GM23248 (cell line): ENCODE data around the gene KCNJ4. TPM values are rescaled to one million over a fixed set of nuclear protein-coding genes. Genes with fewer than 3 reads are reported as not detected.
"Not testable (repeated sequence)": the region's sequence is repeated elsewhere in the genome, so short reads cannot be mapped to it uniquely, and the experiment has no call there.

ENCODE experiments used
- DNase-seq: peaks from one replicate; pipeline ENCODE4 v3.0.0-alpha.2; 2015
- H2AFZ ChIP-seq: fragments of 200-600 bp; sonication (generic); 2 replicates; pipeline ENCODE4 v1.6.1; 2016; ENCODE audit warnings: antibody characterized with exemption
- H3F3A ChIP-seq: fragments of 200-600 bp; sonication (generic); 2 replicates; pipeline ENCODE4 v1.6.1; 2016; ENCODE audit warnings: mild to moderate bottlenecking, antibody characterized with exemption, mixed run types; ENCODE audit not compliant: insufficient read depth
- H3K27ac ChIP-seq: fragments of 200-600 bp; sonication (generic); 2 replicates; pipeline ENCODE4 v1.5.1; 2016; ENCODE audit warnings: mild to moderate bottlenecking
- H3K27me3 ChIP-seq: fragments of 200-600 bp; sonication (generic); replicated peaks from 2 replicates; pipeline ENCODE4 v1.6.1; 2016; ENCODE audit warnings: mild to moderate bottlenecking; ENCODE audit not compliant: insufficient read depth
- H3K36me3 ChIP-seq: fragments of 200-600 bp; sonication (generic); 2 replicates; pipeline ENCODE4 v1.6.1; 2016; ENCODE audit warnings: low read depth, mild to moderate bottlenecking
- H3K4me1 ChIP-seq: fragments of 200-600 bp; sonication (generic); 2 replicates; pipeline ENCODE4 v1.6.1; 2016; ENCODE audit warnings: mild to moderate bottlenecking; ENCODE audit not compliant: insufficient read depth
- H3K4me2 ChIP-seq: fragments of 200-600 bp; sonication (generic); one replicate; pipeline ENCODE4 v1.6.1; 2016; ENCODE audit warnings: mild to moderate bottlenecking; ENCODE audit not compliant: unreplicated experiment
- H3K4me3 ChIP-seq: fragments of 200-600 bp; sonication (generic); 2 replicates; pipeline ENCODE4 v1.5.1; 2016; ENCODE audit warnings: mild to moderate bottlenecking
- H3K79me2 ChIP-seq: fragments of 200-600 bp; sonication (generic); 2 replicates; pipeline ENCODE4 v1.6.1; 2016; ENCODE audit warnings: mild to moderate bottlenecking; ENCODE audit not compliant: insufficient read depth
- H3K9ac ChIP-seq: fragments of 200-600 bp; sonication (generic); 2 replicates; pipeline ENCODE4 v1.6.1; 2016; ENCODE audit warnings: mild to moderate bottlenecking
- H3K9me2 ChIP-seq: fragments of 200-600 bp; sonication (generic); 2 replicates; pipeline ENCODE4 v1.6.1; 2016; ENCODE audit warnings: mixed run types, mild to moderate bottlenecking, moderate library complexity; ENCODE audit not compliant: insufficient read depth
- H3K9me3 ChIP-seq: fragments of 200-600 bp; sonication (generic); one replicate; pipeline ENCODE4 v1.6.1; 2017; ENCODE audit warnings: low read depth
- H4K20me1 ChIP-seq: fragments of 200-600 bp; sonication (generic); 2 replicates; pipeline ENCODE4 v1.6.0; 2016; ENCODE audit not compliant: insufficient read depth
- EZH2 ChIP-seq: fragments of 200-600 bp; sonication (generic); IDR thresholded peaks from 2 replicates; pipeline ENCODE4 v1.6.1; 2018; ENCODE audit warnings: antibody characterized with exemption, mild to moderate bottlenecking; ENCODE audit not compliant: insufficient read depth, poor library complexity, severe bottlenecking
- EZH2phosphoT487 ChIP-seq: fragments of 200-600 bp; sonication (generic); IDR thresholded peaks from 2 replicates; pipeline ENCODE4 v1.6.1; 2018; ENCODE audit warnings: antibody characterized with exemption, moderate library complexity, mild to moderate bottlenecking, low read depth; ENCODE audit not compliant: insufficient read depth
- WGBS, 2 experiments: methylation state at CpG; one replicate each; pipeline ENCODE4 v1.1.6; 2015 to 2017; ENCODE audit warnings: low lambda C conversion rate in 2 of 2, low coverage in 1 of 2; ENCODE audit errors: missing lambda C conversion rate in 2 of 2; 5-methylcytosine and 5-hydroxymethylcytosine counted together
- in situ Hi-C: fragments of 300-500 bp; cut with MboI; formaldehyde crosslinking; loops from 2 replicates; pipeline ENCODE4 v1.15.0; 2020
- polyA plus RNA-seq: library from polyadenylated mRNA; unstranded; fragments of >200 nt; fragmentation: Nextera tagmentation; extraction: Ambion mirVana; gene quantifications from 2 replicates; pipeline ENCODE4 v1.2.1, GENCODE V29; 2016
- total RNA-seq: library from RNA; depleted of rRNA; stranded (reverse); fragments of >200 nt; shearing (Covaris generic); gene quantifications from 2 replicates; pipeline ENCODE4 v1.2.3, GENCODE V29; 2014

KCNJ4 gene
- total and polyA plus RNA-seq, 2 experiments from 2014 or later, result not detected

DNA sequence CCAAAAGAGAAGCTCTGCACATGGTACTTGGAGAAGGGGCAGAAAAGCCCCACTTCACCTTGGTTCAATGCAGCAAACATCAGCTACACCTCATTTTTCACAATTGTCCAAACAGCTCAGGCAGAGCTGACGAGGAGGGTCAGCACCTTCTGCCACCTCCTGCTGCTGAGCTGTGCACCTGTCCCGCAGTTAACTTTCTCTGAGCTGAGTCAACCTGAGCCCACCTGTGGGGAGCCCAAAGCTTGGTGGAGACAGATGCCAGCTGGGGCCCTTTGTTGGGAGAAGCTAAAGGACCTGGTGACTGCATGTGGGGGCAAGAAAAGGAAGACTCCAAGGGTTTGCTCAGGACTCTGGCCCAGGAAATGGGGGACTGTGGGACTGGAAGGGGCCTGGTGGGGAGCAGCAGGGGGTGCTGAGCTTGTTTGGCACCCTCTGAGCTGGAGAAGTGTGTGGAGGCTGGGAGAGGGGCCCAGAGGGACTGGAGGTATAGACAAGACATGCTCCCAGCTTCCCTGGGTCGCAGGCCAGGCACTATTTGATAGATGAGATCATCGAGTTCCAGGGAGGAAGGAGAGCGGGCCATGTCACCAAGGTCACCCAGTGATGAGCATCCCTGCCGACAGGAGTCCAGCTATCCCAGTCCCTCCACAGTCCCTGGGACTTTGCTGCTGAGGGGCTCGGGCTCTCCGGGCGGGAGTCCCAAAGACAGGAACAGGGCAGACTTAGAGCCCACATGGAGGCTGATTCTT is 53.5 kb downstream of the KCNJ4 start:
- no peak overlapping the region for H3K9ac ChIP-seq
- no peaks in the 10 kb centered on the region for H3K9me2 ChIP-seq
- DNase-seq, result no peak
- H3K27ac ChIP-seq, result no peak overlapping the region
- H4K20me1 ChIP-seq, result no peaks in the 10 kb centered on the region
- no peaks in the 10 kb centered on the region for H3F3A ChIP-seq
- no peaks in the 10 kb centered on the region for H3K4me1 ChIP-seq
- H3K79me2 ChIP-seq, result peaks cover 7% of the 10 kb centered on the region; the same call in 1 of the 2 replicates
- no peak overlapping the region for H2AFZ ChIP-seq
- WGBS, 2 experiments, result 82 to 84% methylated on average over 8 to 9 of the region's 9 CpGs
- H3K9me3 ChIP-seq, result no peaks in the 10 kb centered on the region
- no peaks in the 10 kb centered on the region for H3K36me3 ChIP-seq
- in situ Hi-C loops, result no loop called here
- H3K4me3 ChIP-seq, result no peak overlapping the region
- no peaks in the 10 kb centered on the region for H3K27me3 ChIP-seq
- no peak overlapping the region for H3K4me2 ChIP-seq
- TF ChIP-seq EZH2phosphoT487, result no peak
- TF ChIP-seq EZH2, result no peak

DNA sequence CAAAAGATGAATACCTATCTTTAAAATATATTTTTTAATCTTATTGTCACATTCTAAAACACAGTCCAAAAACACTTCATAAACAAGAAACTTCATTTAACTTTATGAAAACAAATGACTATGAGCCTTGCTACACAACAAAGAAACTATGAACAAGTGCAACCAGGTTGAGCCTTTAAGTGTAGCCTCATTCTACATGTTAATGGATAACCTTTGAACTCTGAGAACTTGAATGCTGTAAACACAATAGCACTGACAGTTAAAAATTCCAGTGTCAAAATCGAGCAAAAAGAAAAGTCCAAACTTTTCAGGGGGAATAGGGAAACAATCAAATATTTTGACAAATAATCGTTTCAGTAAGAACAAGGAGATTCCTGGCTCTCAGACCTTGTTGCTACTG is 54.7 kb downstream of the KCNJ4 start:
- DNase-seq, H2AFZ ChIP-seq, in situ Hi-C loops: not testable (repeated sequence)

DNA sequence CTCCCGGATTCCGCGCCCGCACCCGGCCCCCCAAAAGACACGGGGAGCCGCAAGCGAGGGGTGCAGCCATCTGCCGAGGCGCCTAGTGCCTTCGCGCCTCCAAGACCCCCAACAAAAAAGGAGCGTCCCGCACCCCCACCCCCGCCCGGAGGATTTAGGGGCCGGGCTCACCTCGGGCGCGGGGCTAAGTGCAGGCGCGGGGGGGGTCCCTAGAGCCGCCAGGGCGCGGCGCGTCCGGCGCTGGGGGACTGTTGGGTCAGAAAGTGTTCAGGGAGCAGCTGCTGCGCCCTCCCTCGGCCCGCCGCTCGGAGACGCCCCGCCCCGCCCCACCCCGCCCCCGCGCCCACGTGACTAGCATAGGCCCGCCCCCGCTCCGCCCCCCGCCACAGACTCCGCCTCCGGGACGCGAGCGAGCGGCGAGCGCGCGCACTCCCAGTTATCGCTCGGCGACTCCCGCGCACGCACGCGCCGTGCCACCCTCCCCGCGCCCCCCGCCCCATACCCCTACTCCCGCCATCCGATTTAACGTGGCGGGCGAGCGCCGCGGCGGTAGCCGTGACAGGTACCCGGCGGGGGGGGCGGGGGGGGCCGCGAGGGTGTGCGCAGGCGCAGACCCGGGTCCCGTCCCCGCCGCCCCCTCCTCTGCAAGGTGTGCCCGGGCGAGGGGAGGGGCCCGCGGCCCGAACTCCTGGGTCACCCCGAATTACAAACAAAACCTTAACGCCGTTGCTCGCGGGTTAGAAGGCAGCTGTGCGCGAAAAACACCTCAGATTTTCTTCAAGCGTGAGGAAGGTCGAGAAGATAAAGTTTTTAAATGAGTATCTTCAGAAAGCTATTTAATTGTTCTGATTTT is 56.2 kb downstream of the KCNJ4 start:
- Histone ChIP-seq H4K20me1 (no peaks in the 10 kb centered on the region), H2AFZ (peak overlapping the region; percentile 95), H3K9me2 (no peaks in the 10 kb centered on the region), H3K27ac (no peak overlapping the region; the same call in 1 of the 2 replicates), H3K4me2 (peak overlapping the region; percentile 88), H3K4me1 (peaks cover 8% of the 10 kb centered on the region; the same call in 1 of the 2 replicates), H3K79me2 (peaks cover 30% of the 10 kb centered on the region), H3K9ac (peak overlapping the region; percentile 85), H3K36me3 (no peaks in the 10 kb centered on the region), H3K27me3 (no peaks in the 10 kb centered on the region), H3F3A (0 out of 2 replicates have a peak, but pooled peaks cover 8% of the 10 kb centered on the region), H3K4me3 (peak overlapping the region; percentile 86), H3K9me3 (no peaks in the 10 kb centered on the region)
- in situ Hi-C loops, result no loop called here
- WGBS, 2 experiments, result 1% methylated on average over 12 to 78 of the region's 102 CpGs
- DNase-seq, result peak; percentile 92
- TF ChIP-seq EZH2, result no peak
- TF ChIP-seq EZH2phosphoT487, result no peak

More for the DNA sequence above, 54.7 kb downstream of the KCNJ4 start:
- H3K4me3 ChIP-seq, H3K9me3 ChIP-seq, H3K9me2 ChIP-seq, H3F3A ChIP-seq, H4K20me1 ChIP-seq, H3K4me1 ChIP-seq, H3K4me2 ChIP-seq, H3K36me3 ChIP-seq, H3K9ac ChIP-seq, H3K27me3 ChIP-seq, H3K27ac ChIP-seq: not testable (repeated sequence)
- peaks cover 19% of the 10 kb centered on the region for H3K79me2 ChIP-seq
- 82 to 91% methylated on average over 2 of the region's 2 CpGs for WGBS, 2 experiments

DNA sequence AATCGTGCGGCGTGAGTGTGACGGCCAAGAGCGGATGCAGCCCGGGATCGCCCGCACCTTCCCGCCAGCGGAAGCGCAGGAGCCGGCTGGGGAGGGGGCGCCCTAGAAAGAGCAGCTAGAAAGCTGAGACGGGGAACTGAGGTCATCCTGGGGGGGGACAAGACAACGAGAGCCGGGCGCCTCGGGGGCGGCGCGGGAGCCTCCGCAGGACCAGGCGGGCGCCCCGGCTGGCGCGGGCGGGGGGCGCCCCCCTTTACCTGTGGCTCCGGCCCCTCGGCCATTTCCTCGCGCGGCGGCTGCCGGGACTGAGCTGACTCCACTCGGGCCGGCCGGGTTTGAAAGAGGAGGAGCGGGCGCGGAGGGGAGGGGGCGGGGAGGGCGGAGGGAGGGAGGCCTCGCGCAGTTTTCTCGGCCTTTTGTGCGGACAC is 56.8 kb downstream of the KCNJ4 start:
- peak overlapping the region; percentile 85 for H3K9ac ChIP-seq
- H3F3A ChIP-seq, H3K4me1 ChIP-seq, H3K9me3 ChIP-seq, H4K20me1 ChIP-seq, H3K27ac ChIP-seq, H3K36me3 ChIP-seq, H3K9me2 ChIP-seq, H3K27me3 ChIP-seq, in situ Hi-C loops: not testable (repeated sequence)
- peak overlapping the region; percentile 74 for H3K4me2 ChIP-seq
- H2AFZ ChIP-seq, result peak overlapping the region; percentile 89
- peaks cover 36% of the 10 kb centered on the region for H3K79me2 ChIP-seq
- WGBS, 2 experiments, result 0 to 2% methylated on average over 1 to 43 of the region's 48 CpGs
- peak overlapping the region; percentile 73 for H3K4me3 ChIP-seq
- DNase-seq, result peak; percentile 70
